IPS-18c (cell line): ENCODE measurements around the gene KLC4.
A peak's percentile ranks its signal among the peaks of the same experiment; 100 is the strongest.

Source experiments
- H3K4me3 ChIP-seq: 2 replicates; pipeline ENCODE4 v1.7.0; 2013; ENCODE audit warnings: low read depth, mild to moderate bottlenecking, low read length, moderate library complexity; ENCODE audit not compliant: insufficient read depth
- H3K9me3 ChIP-seq: one replicate; pipeline ENCODE4 v1.6.1; 2013; ENCODE audit warnings: mild to moderate bottlenecking, low read length, moderate library complexity; ENCODE audit not compliant: control insufficient read depth, insufficient read depth

KLC4 gene

DNA sequence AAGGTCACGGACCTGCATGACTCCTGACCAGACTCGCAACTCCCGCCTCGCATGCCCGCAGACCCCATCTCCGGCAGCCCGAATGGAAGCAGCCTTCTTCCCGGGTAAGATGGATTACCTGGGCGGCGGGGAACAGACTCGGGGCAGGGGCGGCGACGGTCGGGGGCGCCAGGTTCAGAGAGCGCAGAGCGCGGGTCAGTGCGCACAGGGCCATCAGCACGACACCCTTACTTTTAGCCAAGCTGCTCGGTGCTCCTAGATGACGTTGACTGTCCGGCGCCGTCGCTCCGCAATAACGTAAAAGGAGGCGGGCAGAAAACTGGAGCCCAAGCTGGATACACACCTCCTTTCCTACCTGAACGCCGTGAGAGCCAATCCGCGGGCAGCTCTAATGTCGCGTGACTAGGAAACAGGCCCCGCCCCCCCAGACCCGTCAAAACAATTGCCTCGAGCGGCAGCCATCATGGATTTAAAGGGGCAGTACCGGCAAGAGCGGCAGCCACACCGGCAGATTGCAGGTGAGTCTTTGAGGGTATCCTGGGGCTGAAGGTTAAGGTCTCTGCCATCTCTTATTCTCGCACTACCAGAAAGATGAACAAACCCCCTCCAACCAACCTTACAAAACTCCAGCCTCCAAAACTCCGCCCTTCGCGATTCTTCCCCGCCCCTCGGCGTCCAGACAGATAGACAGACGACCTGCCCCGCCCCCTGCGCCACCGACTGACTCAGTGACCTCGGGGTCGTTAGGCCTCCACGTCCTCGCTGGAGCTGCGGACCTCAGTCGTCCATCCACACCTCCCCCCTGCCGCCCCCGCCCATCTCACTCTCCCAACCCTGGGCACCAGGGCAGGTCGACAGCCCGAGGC is at the start of gene KLC4, which contains the start of gene MRPL2:
TSS of gene KLC4 (plus strand) at position 464 of the 866 bp plus-strand sequence. CDS start 1,705 bp downstream, outside the sequence.
TSS of gene MRPL2 (minus strand) at position 267 of the 866 bp plus-strand sequence. CDS start at position 214, 53 bp downstream.
- peaks cover 2% of the 10 kb centered on the region for H3K9me3 ChIP-seq
- peak within 1 kb of the TSS; percentile 86 for H3K4me3 ChIP-seq

DNA sequence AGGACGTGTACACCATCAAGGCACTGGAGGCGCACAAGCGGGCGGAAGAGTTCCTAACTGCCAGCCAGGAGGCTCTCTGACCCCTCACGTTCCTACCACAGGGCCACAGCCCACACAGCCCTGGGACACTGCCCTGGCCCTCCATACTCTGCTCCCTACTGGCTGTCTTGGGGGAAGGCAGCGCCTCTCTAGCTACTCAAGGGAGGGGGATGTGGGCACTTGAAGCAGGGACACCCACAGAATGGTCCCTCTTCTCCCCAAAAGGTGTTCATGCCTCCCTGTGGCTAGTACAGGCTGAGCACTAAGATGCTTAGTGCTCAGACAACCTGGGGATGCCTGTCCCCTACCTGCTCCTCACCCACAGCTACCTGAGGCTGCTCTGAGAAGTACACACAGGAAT is 48.2 kb upstream of the KLC4 start:
- H3K9me3 ChIP-seq = no peaks in the 10 kb centered on the region
- H3K4me3 ChIP-seq = no peak overlapping the region

DNA sequence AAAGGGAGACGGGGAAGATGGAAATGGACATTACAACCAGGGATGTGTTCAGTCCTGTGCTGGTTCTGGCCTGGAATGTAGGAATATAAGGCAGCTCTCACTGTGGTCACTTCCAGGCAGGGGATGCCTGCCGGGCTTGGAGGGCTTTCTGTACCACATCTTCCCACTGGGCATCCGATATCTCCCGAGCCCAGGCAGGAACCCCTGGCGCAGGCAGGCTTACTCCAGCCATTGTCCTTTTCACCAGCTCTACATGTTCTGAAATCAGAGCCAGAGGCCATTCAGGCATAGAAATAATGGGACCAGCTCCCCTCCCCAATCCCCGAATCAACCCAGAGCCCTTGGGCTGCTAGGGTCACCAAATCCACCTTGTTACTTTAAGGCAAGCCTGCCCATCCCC is 47.1 kb upstream of the KLC4 start:
- Histone ChIP-seq H3K4me3 (no peak overlapping the region; the same call in 1 of the 2 replicates), H3K9me3 (no peaks in the 10 kb centered on the region)

DNA sequence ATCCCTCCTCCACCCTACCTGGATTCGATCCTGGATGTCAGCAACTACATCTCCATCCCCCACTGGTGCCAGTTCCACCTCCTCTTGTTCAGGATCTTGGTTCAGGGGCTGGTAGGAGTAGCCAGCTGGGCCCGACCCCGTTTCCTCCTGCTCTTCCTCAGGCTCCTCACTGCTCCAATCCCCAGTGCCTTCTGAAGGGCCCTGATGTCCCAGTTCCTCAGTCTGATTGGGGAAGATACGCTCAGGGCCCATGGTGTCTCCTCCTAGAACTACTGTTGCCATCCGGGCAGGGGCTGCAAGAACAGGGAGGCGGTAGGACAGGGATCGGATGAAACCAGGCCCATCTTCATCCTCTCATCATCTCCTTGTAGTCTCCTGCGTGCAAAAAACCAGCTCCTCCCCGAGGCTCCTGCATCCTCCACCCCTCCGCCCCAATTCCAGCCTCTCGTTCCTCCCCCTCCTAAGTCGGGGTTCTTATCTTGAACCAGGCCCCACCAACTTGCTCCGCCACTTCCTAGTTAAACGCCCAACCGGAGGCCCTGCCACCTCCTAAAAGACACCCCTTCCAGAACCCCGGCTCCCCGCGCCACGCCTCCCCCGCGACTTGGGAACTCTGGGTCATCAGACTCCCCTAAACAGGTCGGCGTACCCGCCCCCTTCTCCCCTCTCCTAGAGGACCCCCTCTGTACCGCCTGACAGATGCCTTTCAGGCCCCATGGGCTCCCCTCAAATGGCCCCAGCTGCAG is 46.2 kb upstream of the KLC4 start:
- Histone ChIP-seq H3K9me3 (no peaks in the 10 kb centered on the region), H3K4me3 (peak overlapping the region; percentile 70)

DNA sequence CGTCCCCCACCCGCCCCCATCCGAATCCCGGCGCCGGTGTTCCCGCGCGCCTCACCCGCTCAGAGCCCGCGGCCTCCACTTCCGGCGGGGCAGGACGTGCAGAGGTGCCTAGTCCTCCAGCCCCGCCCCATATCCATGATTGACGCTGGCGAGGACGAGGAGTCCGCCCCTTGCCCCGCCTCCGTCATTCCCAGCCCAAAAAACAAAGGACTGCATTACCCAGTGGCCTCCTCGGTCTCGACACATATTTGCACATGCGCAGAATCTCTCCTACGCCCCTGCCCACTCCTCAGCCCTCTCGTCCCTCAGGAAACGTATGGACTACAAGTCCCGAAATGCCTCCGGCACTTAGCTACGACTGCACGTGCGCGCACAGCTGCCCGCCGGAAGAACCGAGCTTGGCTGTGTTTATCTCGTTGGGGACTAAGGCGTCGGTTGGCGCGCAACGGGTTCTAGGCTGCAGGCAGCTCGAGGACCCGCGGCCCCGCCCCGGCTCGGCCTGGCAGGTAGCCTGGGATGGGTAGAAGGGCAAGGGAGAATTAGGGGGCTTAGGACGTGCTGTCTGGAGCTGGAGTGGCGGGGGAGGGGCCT is 45.5 kb upstream of the KLC4 start, which contains the start of the genes KLHDC3 and MEA1:
TSS of gene KLHDC3 (plus strand) at position 407 of the 591 bp plus-strand sequence. CDS start 2,944 bp downstream, outside the sequence.
TSS of gene MEA1 (minus strand) at position 104 of the 591 bp plus-strand sequence. CDS start 133 bp downstream, outside the sequence.
- no peaks in the 10 kb centered on the region for H3K9me3 ChIP-seq
- peak within 1 kb of the TSS; percentile 71 for H3K4me3 ChIP-seq

DNA sequence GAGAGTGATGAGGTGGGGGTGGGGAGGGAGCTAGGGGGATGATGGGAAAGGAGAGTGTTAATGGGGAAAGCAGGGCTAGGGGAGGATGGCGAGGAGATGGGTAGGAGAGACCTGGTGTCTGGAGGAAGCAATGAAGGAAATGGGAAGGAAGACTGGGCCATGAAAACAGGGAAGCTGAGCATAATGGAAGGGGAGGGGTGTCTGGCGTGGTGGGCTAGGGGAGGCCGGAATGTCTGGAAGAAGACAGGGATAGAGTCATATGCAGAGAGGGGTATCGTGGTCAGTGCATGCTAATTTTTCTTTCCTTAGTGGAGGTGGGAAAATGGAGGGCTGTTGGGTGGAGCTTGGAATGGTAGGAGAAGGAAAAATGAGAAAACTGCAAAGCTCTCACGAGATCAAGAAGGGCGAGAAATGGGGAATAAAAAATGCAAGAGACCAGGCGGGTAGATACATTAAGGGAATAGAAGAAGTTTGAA is 45.0 kb upstream of the KLC4 start:
- H3K9me3 ChIP-seq = no peaks in the 10 kb centered on the region
- H3K4me3 ChIP-seq = peak overlapping the region; percentile 71

DNA sequence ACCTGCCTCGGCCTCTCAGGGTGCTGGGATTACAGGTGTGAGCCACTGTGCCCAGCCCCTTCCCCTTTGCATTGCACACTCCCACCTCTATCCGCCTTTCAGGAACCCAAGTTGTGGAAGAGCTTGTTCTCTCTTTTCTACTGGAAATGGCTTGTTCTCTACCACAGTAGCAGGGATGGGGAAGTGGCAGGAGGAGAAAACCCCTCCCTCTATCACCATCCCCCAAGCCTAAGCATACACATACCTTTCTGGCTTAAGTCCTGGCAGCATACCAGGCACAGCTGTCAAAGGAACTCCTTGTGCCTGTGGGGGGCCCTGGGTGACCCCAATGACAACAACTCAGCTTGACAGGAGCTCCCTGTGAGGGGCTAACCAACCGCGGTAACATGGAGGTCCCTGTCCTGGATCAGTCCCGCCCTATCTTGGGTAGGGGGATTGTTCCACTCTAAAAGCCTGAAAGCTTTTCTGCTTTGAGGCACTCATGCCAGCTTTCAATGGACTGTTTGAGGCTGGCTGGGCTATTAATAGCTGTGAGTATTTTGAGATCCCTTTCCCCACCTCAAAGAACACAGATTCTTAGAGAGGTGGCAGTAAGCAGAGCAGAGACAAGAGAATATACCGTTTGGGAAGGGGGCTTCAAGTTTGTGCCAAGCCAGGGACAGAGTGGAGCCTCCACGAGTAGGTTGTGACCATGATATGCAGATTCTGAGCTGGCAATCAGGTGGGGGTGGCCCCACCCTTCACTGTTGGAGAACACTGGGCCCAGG is 43.1 kb upstream of the KLC4 start:
- Histone ChIP-seq H3K4me3 (no peak overlapping the region), H3K9me3 (no peaks in the 10 kb centered on the region)

DNA sequence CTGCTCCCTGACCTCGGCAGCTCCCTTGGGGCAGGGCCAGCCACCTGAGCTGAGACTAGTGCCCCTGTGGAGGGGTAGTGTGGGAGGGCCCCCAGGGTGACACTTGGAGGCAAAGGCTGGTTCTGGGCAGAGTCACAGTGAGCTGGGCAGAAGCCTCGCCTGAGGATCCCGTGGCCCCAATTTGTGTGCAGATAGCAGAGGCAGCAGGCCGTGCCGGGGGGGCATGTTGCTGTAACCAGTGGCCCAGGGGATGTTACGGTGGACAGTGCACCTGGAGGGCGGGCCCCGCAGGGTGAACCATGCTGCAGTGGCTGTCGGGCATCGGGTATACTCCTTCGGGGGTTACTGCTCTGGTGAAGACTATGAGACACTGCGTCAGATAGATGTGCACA is 42.5 kb upstream of the KLC4 start:
- no peak overlapping the region for H3K4me3 ChIP-seq

GRCh38 chr6:43019152-43019551 is 40.3 kb upstream of the KLC4 start:
- no peak overlapping the region for H3K4me3 ChIP-seq
- no peaks in the 10 kb centered on the region for H3K9me3 ChIP-seq

More for the DNA sequence above, 42.5 kb upstream of the KLC4 start:
- no peaks in the 10 kb centered on the region for H3K9me3 ChIP-seq

DNA sequence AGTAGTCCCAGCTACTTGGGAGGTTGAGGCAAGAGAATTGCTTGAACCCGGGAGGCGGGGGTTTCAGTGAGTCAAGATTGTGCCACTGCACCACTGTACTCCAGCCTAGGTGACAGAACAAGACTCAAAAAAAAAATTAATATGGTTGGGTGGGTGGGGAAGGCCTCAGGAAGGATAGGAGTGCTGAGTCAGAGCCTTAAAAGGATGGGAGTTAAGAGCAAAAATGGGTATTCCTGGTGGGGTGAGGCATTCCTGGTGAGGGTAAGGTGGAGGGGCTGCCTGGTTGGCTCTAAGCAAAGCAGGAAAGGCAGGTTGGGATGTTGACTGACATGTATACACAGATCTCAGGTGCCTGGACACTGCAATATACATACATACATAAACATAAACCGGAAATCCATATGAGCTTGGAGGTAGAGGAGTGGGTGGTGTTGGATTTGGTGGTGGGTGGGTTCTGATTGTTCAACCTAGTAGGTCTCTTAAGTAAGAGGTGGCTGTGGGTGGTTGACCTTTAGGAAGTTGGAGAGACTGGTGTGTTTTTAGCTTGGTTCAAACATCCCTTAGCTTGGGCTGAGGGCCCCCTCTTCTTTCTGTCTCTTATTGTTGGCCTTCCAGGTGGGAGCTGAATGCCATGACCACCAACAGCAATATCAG is 39.3 kb upstream of the KLC4 start:
- Histone ChIP-seq H3K9me3 (no peaks in the 10 kb centered on the region), H3K4me3 (no peak overlapping the region)

GRCh38 chr6:43020847-43021246 is 38.6 kb upstream of the KLC4 start:
- Histone ChIP-seq H3K4me3 (peak overlapping the region; percentile 99), H3K9me3 (no peaks in the 10 kb centered on the region)

- peak within 1 kb of the TSS; percentile 99 for H3K4me3 ChIP-seq
- no peaks in the 10 kb centered on the region for H3K9me3 ChIP-seq
Measured at GRCh38 chr6:43021270-43022047, 38.0 kb upstream of the KLC4 start, which contains the start of gene RRP36. Gene RRP36, plus strand, starts transcription at chr6:43021623. Its CDS starts 32 bp downstream, at chr6:43021655.

GRCh38 chr6:43024436-43024835 is 35.0 kb upstream of the KLC4 start:
- Histone ChIP-seq H3K4me3 (no peak overlapping the region), H3K9me3 (no peaks in the 10 kb centered on the region)

DNA sequence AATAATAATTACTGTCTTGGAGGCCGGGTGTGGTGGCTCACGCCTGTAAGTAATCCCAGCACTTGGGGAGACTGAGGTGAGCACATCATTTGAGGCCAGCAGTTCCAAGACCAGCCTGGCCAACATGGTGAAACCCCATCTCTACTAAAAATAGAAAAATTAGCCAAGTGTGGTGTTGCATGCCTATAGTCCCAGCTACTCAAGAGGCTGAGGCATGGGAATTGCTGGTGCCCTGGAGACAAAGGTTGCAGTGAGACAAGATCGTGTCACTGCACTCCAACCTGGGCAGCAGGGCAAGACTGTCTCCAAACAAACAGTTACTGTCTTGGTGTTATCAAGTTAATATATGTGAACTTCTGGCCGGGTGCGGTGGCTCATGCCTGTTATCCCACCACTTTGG is 33.1 kb upstream of the KLC4 start:
- no peaks in the 10 kb centered on the region for H3K9me3 ChIP-seq
- H3K4me3 ChIP-seq = no peak overlapping the region

DNA sequence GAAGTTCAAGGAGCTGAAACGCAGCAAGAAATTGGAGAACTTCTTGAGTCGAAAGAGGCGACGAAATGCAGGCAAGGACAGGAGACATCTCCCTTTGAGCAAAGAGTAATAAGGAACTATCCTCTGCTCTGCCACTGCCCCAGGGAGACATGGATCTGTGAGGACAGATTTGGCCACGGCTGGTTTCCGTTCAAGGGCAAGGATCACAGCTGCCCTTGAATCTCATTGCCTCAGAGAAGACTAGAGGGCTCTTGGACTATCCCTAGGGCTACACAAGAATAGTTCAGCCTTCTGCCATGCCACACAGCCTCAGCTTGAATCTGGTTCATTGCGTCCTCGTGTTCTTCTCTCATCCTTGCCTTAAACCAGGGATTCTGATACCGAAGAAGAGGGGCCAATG is 30.3 kb upstream of the KLC4 start:
- H3K4me3 ChIP-seq = no peak overlapping the region
- no peaks in the 10 kb centered on the region for H3K9me3 ChIP-seq
